ENCODE results near the gene TBCD.
"Not testable (repeated sequence)": the region's sequence is repeated elsewhere in the genome, so short reads cannot be mapped to it uniquely, and the experiment has no call there.

Gene TBCD

GRCh38 chr17:82767041-82767754 lies 15.3 kb downstream of the TBCD start:
- DNase-seq (ENCODE audit: low spot score): peak; percentile 61

GRCh38 chr17:82769041-82769440 lies 17.2 kb downstream of the TBCD start:
- DNase-seq (ENCODE audit: low spot score): no peak

GRCh38 chr17:82772026-82772425 lies 20.2 kb downstream of the TBCD start:
- no peak for DNase-seq (ENCODE audit: low spot score)

GRCh38 chr17:82774456-82774855 lies 22.6 kb downstream of the TBCD start:
- DNase-seq (ENCODE audit: low spot score): not testable (repeated sequence)

GRCh38 chr17:82775001-82775823 lies 23.3 kb downstream of the TBCD start:
- DNase-seq (ENCODE audit: low spot score): peak; percentile 90

- DNase-seq (ENCODE audit: low spot score): no peak
Observed at GRCh38 chr17:82776454-82776853, 24.6 kb downstream of the TBCD start.

- DNase-seq (ENCODE audit: low spot score): not testable (repeated sequence)
Observed at GRCh38 chr17:82777778-82778375, 26.0 kb downstream of the TBCD start.

GRCh38 chr17:82779541-82779940 lies 27.7 kb downstream of the TBCD start:
- DNase-seq (ENCODE audit: low spot score): no peak

- DNase-seq (ENCODE audit: low spot score): no peak
Observed at GRCh38 chr17:82780195-82780594, 28.3 kb downstream of the TBCD start.

- no peak for DNase-seq (ENCODE audit: low spot score)
Observed at GRCh38 chr17:82780971-82781893, 29.4 kb downstream of the TBCD start.

GRCh38 chr17:82781894-82782274 lies 30.0 kb downstream of the TBCD start:
- peak; percentile 95 for DNase-seq (ENCODE audit: low spot score)

GRCh38 chr17:82782657-82783207 lies 30.9 kb downstream of the TBCD start:
- no peak for DNase-seq (ENCODE audit: low spot score)

- DNase-seq (ENCODE audit: low spot score): no peak
Observed at GRCh38 chr17:82783498-82783897, 31.6 kb downstream of the TBCD start.

- DNase-seq (ENCODE audit: low spot score): not testable (repeated sequence)
Observed at GRCh38 chr17:82785581-82785980, 33.7 kb downstream of the TBCD start.

- no peak for DNase-seq (ENCODE audit: low spot score)
Observed at GRCh38 chr17:82786427-82786826, 34.6 kb downstream of the TBCD start.

GRCh38 chr17:82787081-82787848 lies 35.4 kb downstream of the TBCD start:
- peak; percentile 95 for DNase-seq (ENCODE audit: low spot score)

GRCh38 chr17:82788206-82789001 lies 36.5 kb downstream of the TBCD start:
- no peak for DNase-seq (ENCODE audit: low spot score)

- DNase-seq (ENCODE audit: low spot score): no peak
Observed at GRCh38 chr17:82789051-82789592, 37.3 kb downstream of the TBCD start.

- no peak for DNase-seq (ENCODE audit: low spot score)
Observed at GRCh38 chr17:82789806-82790205, 37.9 kb downstream of the TBCD start.

- no peak for DNase-seq (ENCODE audit: low spot score)
Observed at GRCh38 chr17:82790391-82790790, 38.5 kb downstream of the TBCD start.

Data from AG20443 (cell line).